HCT116 (cell line): ENCODE data around the gene FNDC3A. TPM values are rescaled to one million over a fixed set of nuclear protein-coding genes. Genes with fewer than 3 reads are reported as not detected.

Experiments
- ATAC-seq: fragments of 200-7000 bp; cut with Tn5 transposase; 2 replicates; pipeline ENCODE4 v1.9.1; 2020; ENCODE audit warnings: mild to moderate bottlenecking, moderate library complexity
- BruUV-seq: library from RNA; stranded (reverse); fragments of 400-500 nt; replicated peaks from 2 replicates; lab custom pipeline; 2021; lab: Mats Ljungman, UMichigan
- CTCF ChIA-PET: fragments of 300-600 bp; sonication (Branson Sonifier 250); formaldehyde crosslinking; loops from one replicate; lab custom pipeline; 2021; ENCODE audit warnings: antibody characterized with exemption; lab: Charles Lee
- POLR2A ChIA-PET: fragments of 300-600, 350-600 bp; sonication (Branson Sonifier 250); formaldehyde crosslinking; loops from one replicate; lab custom pipeline; 2021; ENCODE audit warnings: antibody characterized with exemption; lab: Charles Lee
- RAD21 ChIA-PET, 2 experiments: fragments of 300-600 bp; sonication (Branson Sonifier 250); formaldehyde crosslinking; loops; one replicate each; lab custom pipeline; 2023; ENCODE audit warnings: low total read pairs in 2 of 2; ENCODE audit not compliant: uncharacterized antibody in 2 of 2, unreplicated experiment in 2 of 2, low non-redundant PET in 1 of 2; lab: Charles Lee
- DNase-seq: peaks from one replicate; pipeline ENCODE4 v3.0.0-alpha.2; 2010; ENCODE audit warnings: low read depth, low spot score
- H2AFZ ChIP-seq: fragments of 200-600 bp; shearing (Covaris generic), sonication (generic); 2 replicates; pipeline ENCODE4 v1.6.1; 2017; ENCODE audit warnings: low read depth, mixed run types, mixed read lengths, antibody characterized with exemption, low read length; ENCODE audit not compliant: poor library complexity, severe bottlenecking
- H3K27ac ChIP-seq: 2 replicates; pipeline ENCODE4 v1.5.1; 2012; ENCODE audit warnings: low read depth, low read length
- H3K27me3 ChIP-seq: fragments of 200-600 bp; sonication (generic); 2 replicates; pipeline ENCODE4 v1.6.1; 2016; ENCODE audit warnings: mixed run types, low read length, mixed read lengths; ENCODE audit not compliant: insufficient read depth
- H3K36me3 ChIP-seq, 2 experiments: fragments of 200-500 bp in 1 of 2; fragments of 200-600 bp in 1 of 2; sonication (Bioruptor generic) in 1 of 2; sonication (generic) in 1 of 2; 2 replicates each; pipeline versions ENCODE4 v1.5.1 to v1.6.1; 2014 to 2016; ENCODE audit warnings: low read length in 2 of 2, inconsistent platforms in 1 of 2, mixed read lengths in 1 of 2, mixed run types in 1 of 2; ENCODE audit not compliant: insufficient read depth in 2 of 2, control insufficient read depth in 1 of 2
- H3K4me1 ChIP-seq, 2 experiments: fragments of 200-600 bp in 1 of 2; sonication (generic) in 1 of 2; 2 replicates each; pipeline versions ENCODE4 v1.5.1 to v1.6.1; 2012 to 2017; ENCODE audit warnings: low read length in 2 of 2, inconsistent platforms in 1 of 2, mild to moderate bottlenecking in 1 of 2, mixed read lengths in 1 of 2, mixed run types in 1 of 2, moderate library complexity in 1 of 2; ENCODE audit not compliant: insufficient read depth in 2 of 2, control insufficient read depth in 1 of 2
- H3K4me2 ChIP-seq: fragments of 200-600 bp; sonication (generic); 2 replicates; pipeline ENCODE4 v1.6.1; 2017; ENCODE audit warnings: mixed run types, low read length, mixed read lengths
- H3K4me3 ChIP-seq, 2 experiments: fragments of 200-600 bp in 1 of 2; sonication (generic) in 1 of 2; replicated peaks in 1 of 2; 2 replicates each; pipeline ENCODE4 v1.5.1; 2011 to 2016; ENCODE audit warnings: low read length in 2 of 2, control low read depth in 1 of 2, low read depth in 1 of 2, mild to moderate bottlenecking in 1 of 2, mixed read lengths in 1 of 2, mixed run types in 1 of 2
- H3K79me2 ChIP-seq: fragments of 200-600 bp; sonication (generic); 2 replicates; pipeline ENCODE4 v1.6.1; 2017; ENCODE audit warnings: mild to moderate bottlenecking, mixed run types, low read length, moderate library complexity, mixed read lengths; ENCODE audit not compliant: insufficient read depth
- H3K9ac ChIP-seq: fragments of 200-600 bp; sonication (generic); 2 replicates; pipeline ENCODE4 v1.6.1; 2016; ENCODE audit warnings: low read length, mixed read lengths
- H3K9me2 ChIP-seq: fragments of 200-600 bp; sonication (generic), shearing (Covaris generic); 2 replicates; pipeline ENCODE4 v1.6.1; 2017; ENCODE audit warnings: mixed run types, mild to moderate bottlenecking, moderate library complexity; ENCODE audit not compliant: insufficient read depth
- H3K9me3 ChIP-seq, 2 experiments: fragments of 200-500 bp in 1 of 2; fragments of 200-600 bp in 1 of 2; sonication (Bioruptor generic) in 1 of 2; sonication (generic) in 1 of 2; 2 replicates each; pipeline ENCODE4 v1.6.1; 2014 to 2017; ENCODE audit warnings: low read length in 2 of 2, mixed read lengths in 2 of 2, inconsistent platforms in 1 of 2, low read depth in 1 of 2, mild to moderate bottlenecking in 1 of 2, mixed run types in 1 of 2, moderate library complexity in 1 of 2; ENCODE audit not compliant: control insufficient read depth in 1 of 2, insufficient read depth in 1 of 2
- H4K20me1 ChIP-seq: fragments of 200-600 bp; sonication (generic), shearing (Covaris generic); 2 replicates; pipeline ENCODE4 v1.6.1; 2017; ENCODE audit warnings: mixed run types, mild to moderate bottlenecking, moderate library complexity; ENCODE audit not compliant: insufficient read depth
- EGR1 ChIP-seq: IDR thresholded peaks from 2 replicates; pipeline ENCODE4 v1.6.1; 2012; ENCODE audit warnings: low read depth
- EZH2 ChIP-seq: fragments of 200-600 bp; sonication (generic); IDR thresholded peaks from 2 replicates; pipeline ENCODE4 v1.6.1; 2017; ENCODE audit warnings: antibody characterized with exemption, mixed run types
- EZH2phosphoT487 ChIP-seq: fragments of 200-600 bp; IDR thresholded peaks from 2 replicates; pipeline ENCODE4 v1.6.1; 2018; ENCODE audit warnings: antibody characterized with exemption, borderline replicate concordance
- FOSL1 ChIP-seq: IDR thresholded peaks from 2 replicates; pipeline ENCODE4 v1.6.1; 2012; ENCODE audit warnings: low read depth
- JUND ChIP-seq: IDR thresholded peaks from 2 replicates; pipeline ENCODE4 v1.6.1; 2012
- POLR2A ChIP-seq: IDR thresholded peaks from 2 replicates; pipeline ENCODE4 v1.7.0; 2011; ENCODE audit warnings: borderline replicate concordance; ENCODE audit not compliant: insufficient read depth, insufficient read length; ENCODE audit errors: extremely low read depth
- POLR2AphosphoS5 ChIP-seq: IDR thresholded peaks from 2 replicates; pipeline ENCODE4 v1.6.1; 2011; ENCODE audit warnings: mild to moderate bottlenecking, low read depth, low read length, moderate library complexity
- RAD21 ChIP-seq: IDR thresholded peaks from 2 replicates; pipeline ENCODE4 v1.6.1; 2012; ENCODE audit warnings: low read depth, mild to moderate bottlenecking
- SP1 ChIP-seq: IDR thresholded peaks from 2 replicates; pipeline ENCODE4 v1.6.1; 2012; ENCODE audit warnings: low read depth
- SRF ChIP-seq: IDR thresholded peaks from 2 replicates; pipeline ENCODE4 v1.6.1; 2012; ENCODE audit warnings: low read depth
- TCF7L2 ChIP-seq: IDR thresholded peaks from 2 replicates; pipeline ENCODE4 v1.7.0; 2011; ENCODE audit warnings: borderline replicate concordance, inconsistent platforms; ENCODE audit not compliant: insufficient read depth, insufficient read length; ENCODE audit errors: extremely low read depth
- YY1 ChIP-seq: IDR thresholded peaks from 2 replicates; pipeline ENCODE4 v1.6.1; 2011; ENCODE audit warnings: low read length, low read depth, moderate library complexity, mild to moderate bottlenecking; ENCODE audit not compliant: insufficient replicate concordance; ENCODE audit errors: extremely low read depth
- ZBTB33 ChIP-seq: IDR thresholded peaks from 2 replicates; pipeline ENCODE4 v1.6.1; 2011; ENCODE audit warnings: mild to moderate bottlenecking, low read length, moderate library complexity; ENCODE audit not compliant: insufficient replicate concordance; ENCODE audit errors: extremely low read depth
- ZNF274 ChIP-seq: fragments of 200-500 bp; sonication (Bioruptor generic); IDR thresholded peaks from 2 replicates; pipeline ENCODE4 v1.6.1; 2014; ENCODE audit warnings: mild to moderate bottlenecking, low read depth, low read length, inconsistent platforms
- intact Hi-C: fragments of 100-400 bp; cut with micrococcal nuclease; formaldehyde crosslinking; loops from 2 replicates; pipeline ENCODE4 v1.10.0; 2022
- total RNA-seq: library from RNA; stranded (reverse); gene quantifications from one replicate; pipeline ENCODE4 v1.2.1, GENCODE V29; 2021; ENCODE audit not compliant: unreplicated experiment
- TF ChIP-seq, protein P1 (sequence below): IDR thresholded peaks from 2 replicates; pipeline ENCODE4 v1.6.1; 2012

The FNDC3A gene
- total RNA-seq, 1 experiment from 2014 or later, result 30.5 TPM

- ChIA-PET POLR2A (no interaction called here), CTCF (no interaction called here), RAD21 (no interaction called here)
- intact Hi-C loops, result no loop called here
- TF ChIP-seq EZH2phosphoT487 (no peak), RAD21 (no peak), TCF7L2 (no peak), POLR2A (no peak), ZNF274 (no peak), SP1 (no peak), EGR1 (no peak), JUND (no peak), ZBTB33 (no peak), YY1 (no peak), POLR2AphosphoS5 (no peak), SRF (no peak), EZH2 (no peak), FOSL1 (no peak)
- TF ChIP-seq, protein P1, sequence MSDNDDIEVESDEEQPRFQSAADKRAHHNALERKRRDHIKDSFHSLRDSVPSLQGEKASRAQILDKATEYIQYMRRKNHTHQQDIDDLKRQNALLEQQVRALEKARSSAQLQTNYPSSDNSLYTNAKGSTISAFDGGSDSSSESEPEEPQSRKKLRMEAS, result no peak
- no peaks in the 10 kb centered on the region for H3K9me2 ChIP-seq
- H3K9me3 ChIP-seq, result no peaks in the 10 kb centered on the region
- no peak overlapping the region for H3K9ac ChIP-seq
- ATAC-seq, result no peak
- H3K4me3 ChIP-seq, result no peak overlapping the region
- H3K27ac ChIP-seq, result no peak overlapping the region
- H3K4me2 ChIP-seq, result no peak overlapping the region
- no TSS peak for BruUV-seq
- peaks cover 7 to 26% of the 10 kb centered on the region in 2 experiments; a peak in 2 of 4 replicates for H3K36me3 ChIP-seq
- DNase-seq, result no peak
- no peaks in the 10 kb centered on the region for H3K4me1 ChIP-seq
- H3K79me2 ChIP-seq, result peaks cover 8% of the 10 kb centered on the region
- H3K27me3 ChIP-seq, result no peaks in the 10 kb centered on the region
- no peak overlapping the region for H2AFZ ChIP-seq
- no peaks in the 10 kb centered on the region for H4K20me1 ChIP-seq
Measured at GRCh38 chr13:49256841-49257240, 281.1 kb downstream of the FNDC3A start.
